T47D (cell line): Measurements from ENCODE around the gene MAP1LC3C.

ENCODE experiments used
- DNase-seq, 2 experiments: peaks; one replicate each; pipeline versions ENCODE4 v3.0.0 to v3.0.0-alpha.2; 2011 to 2012; ENCODE audit warnings: low read depth in 1 of 2, low spot score in 1 of 2
- JUND ChIP-seq: IDR thresholded peaks from 2 replicates; pipeline ENCODE4 v1.6.1; 2012; ENCODE audit warnings: low read depth
- in situ Hi-C: cut with HindIII; loops from 2 replicates; pipeline ENCODE4 v1.10.0; 2016; ENCODE audit warnings: low sequenced_read_pairs, low pct_unique_long_range_greater_than_20kb

The MAP1LC3C gene

DNA sequence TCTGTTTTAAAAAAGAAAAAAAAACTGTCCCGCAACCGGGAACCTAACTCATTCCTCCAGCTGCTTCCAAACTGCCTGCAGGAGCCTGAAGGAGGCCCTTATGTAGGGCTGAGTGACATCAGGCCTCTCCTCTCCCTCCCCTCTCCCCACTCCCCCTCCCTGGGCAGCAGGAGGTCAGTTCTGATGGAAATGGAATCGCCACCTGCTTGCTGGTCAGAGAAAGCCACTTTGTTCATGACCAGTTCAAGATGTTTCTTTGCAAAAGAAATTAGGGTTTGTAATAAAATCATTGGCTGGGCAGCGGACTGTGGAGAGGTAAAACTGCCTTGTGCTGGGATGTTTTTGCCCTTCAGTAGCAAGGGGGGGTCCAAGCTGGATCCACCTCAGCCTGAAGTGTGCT is at the start of gene MAP1LC3C:
MAP1LC3C (minus strand) TSS at position 73 of the 400 bp plus-strand sequence. CDS start 90 bp downstream, outside the sequence.
- TF ChIP-seq JUND, result no peak
- no peak for DNase-seq
- in situ Hi-C loops, result no loop called here

DNA sequence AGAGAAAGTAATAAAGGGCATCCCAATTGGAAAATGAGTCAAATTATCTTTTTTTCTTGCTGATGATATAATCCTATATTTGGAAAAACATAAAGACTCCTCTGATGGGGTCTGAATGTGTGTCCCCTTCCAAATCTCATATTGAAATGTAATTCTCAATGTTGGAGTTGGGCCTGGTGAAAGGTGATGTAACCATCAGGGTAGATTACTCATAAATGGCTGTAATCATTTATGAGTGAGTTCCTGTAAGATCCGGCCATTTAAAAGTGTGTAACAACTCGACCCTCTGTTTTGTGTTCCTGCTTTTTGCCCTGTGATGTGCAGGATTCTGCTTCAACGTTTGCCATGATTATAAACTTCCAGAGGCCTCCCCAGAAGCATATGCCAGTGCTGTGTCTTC is 44.3 kb upstream of the MAP1LC3C start:
- in situ Hi-C loops, result no loop called here
- no peak for DNase-seq
- TF ChIP-seq JUND, result no peak

DNA sequence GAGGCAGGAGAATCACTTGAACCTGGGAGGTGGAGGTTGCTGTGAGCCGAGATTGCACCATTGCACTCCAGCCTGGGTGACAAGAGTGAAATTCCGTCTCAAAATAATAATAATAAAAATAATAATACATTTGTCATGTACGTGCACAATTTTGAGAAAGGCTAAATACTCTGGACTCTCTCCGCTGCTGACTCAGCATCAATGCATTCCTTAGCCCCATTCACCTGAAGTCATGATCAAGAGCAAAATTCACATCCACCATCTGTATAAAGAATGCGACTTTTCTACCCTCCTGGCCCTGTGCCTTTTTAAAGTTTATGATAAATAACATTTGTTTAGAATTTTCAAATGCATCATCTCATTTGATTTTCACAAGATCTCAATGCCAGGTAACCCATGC is 35.5 kb upstream of the MAP1LC3C start:
- no peak for DNase-seq
- in situ Hi-C loops, result no loop called here
- no peak for TF ChIP-seq JUND

DNA sequence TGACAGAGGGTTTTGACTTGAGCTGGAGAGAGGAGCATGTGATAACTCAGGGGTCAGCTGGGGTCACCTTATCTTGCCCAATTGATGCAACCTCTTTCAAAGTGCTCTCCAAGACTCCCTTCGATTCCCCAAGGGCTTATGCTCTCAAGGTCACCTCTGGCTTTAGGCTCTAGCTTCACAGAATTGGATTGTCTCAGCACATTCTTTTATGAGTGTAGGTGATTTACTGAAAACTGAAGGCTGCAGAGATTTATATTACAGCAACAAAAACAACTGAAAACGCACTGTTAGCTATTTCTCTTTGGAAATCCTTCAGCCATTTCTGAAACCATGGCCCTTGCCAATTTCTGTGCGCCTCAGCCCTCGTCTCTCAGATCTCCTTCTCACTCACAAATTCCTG is 34.5 kb upstream of the MAP1LC3C start:
- no peak for TF ChIP-seq JUND
- in situ Hi-C loops, result no loop called here
- DNase-seq, result no peak

DNA sequence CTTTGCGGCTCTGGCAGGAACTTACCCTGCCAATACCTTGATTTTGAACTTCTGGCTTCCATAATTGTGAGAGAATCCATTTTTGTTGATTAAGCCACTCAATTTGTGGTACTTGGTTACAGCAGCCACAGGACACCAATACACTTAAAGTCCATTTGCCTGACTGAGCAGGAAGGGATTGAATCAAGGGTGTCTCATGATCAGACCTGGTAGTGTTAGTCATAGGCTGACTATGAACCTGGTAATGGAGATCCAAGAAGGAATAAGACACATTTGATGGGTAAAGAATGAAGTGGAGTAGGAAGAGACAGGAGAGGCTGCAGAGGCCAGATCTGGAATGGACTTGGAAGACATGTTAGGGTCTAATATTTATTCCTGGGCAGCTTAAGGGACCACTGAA is 31.2 kb upstream of the MAP1LC3C start:
- DNase-seq, result no peak

DNA sequence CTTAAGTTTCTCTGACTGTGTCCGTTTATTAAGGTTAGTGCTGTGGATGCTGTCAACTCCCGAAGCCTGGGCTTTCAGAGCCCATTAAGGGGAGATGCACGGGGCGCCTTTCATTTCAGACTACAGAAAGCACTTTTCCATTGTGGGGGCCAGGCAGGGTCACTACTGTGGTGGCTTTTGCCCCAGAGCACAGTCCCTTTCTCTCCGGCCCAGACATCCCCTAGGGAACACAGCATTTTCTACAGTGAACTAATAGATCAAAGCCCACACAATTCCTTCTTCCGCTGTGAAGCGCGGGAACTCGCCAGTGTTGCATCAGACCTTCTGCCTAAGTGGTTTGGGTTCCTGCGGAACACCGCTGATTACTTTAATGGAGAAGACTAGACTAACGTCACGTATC is 26.8 kb upstream of the MAP1LC3C start:
- TF ChIP-seq JUND, result no peak
- in situ Hi-C loops, result no loop called here
- no peak for DNase-seq

More for the DNA sequence above, 31.2 kb upstream of the MAP1LC3C start:
- in situ Hi-C loops, result no loop called here
- TF ChIP-seq JUND, result no peak

DNA sequence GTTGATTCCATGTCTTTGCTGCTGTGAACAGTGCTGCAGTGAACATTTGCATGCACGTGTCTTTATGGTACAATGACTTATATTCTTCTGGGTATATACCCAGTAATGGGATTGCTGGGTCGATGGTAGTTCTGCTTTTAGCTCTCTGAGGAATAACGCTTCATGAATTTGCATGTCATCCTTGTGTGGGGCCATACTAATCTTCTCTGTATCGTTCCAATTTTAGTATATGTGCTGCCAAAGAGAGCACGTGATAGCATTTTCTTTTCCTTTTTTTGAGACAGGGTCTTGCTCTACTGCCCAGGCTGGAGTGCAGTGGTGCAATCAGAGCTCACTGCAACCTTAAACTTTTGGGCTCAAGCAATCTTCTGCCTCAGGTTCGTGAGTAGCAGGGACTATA is 24.9 kb upstream of the MAP1LC3C start:
- no peak for TF ChIP-seq JUND
- in situ Hi-C loops, result no loop called here

DNA sequence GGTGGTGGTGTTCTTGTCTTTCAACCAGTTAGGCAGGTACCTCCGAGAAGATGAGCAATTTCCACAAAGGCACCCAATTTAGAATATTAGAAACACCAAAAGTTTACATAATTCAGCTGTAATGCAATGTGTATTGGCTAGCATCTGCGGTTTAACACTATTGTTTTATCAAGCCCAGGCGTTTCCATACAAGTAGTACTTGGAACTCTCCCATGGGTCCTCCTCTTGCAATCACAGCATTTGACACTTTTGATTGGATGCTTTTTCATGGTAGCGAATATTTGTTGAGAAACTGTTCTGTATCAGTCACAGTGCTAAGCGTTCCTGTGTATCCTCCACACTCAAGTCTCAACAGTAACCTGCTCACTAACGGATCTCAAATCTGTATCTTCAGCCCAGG is 20.1 kb upstream of the MAP1LC3C start:
- in situ Hi-C loops, result no loop called here

More for the DNA sequence above, 24.9 kb upstream of the MAP1LC3C start:
- DNase-seq, result no peak

DNA sequence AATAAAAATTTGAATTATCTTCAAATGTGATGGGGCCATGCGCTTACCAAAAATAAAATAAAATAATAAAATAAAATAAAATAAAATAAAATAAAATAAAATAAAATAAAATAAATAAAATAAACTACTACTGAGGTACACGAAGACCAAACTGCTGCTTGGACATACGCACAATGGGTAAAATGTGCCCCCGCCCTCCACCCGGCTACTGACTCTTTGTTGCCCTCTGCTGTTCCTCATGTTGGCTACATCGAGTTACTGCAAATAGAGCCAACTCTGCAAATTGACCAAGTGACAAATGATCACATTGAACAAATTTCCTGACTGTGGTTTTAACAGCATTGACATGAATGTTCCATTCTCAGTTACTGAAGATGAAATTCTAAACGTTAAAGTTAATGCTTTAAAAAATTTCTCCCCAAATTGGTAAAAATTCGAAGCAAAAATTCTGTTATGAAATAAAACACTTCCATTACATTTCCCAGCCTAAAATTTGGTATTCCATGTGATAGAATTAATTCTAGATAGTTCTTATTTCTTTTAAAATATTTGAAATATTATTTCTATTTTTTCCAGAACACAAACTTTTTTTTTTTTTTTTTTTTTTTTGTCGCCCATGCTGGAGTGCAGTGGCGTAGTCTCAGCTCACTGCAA is 18.8 kb upstream of the MAP1LC3C start:
- DNase-seq, result peak; percentile 48 to 79
- no peak for TF ChIP-seq JUND
- in situ Hi-C loops, result no loop called here

More for the DNA sequence above, 20.1 kb upstream of the MAP1LC3C start:
- DNase-seq, result no peak
- TF ChIP-seq JUND, result no peak

DNA sequence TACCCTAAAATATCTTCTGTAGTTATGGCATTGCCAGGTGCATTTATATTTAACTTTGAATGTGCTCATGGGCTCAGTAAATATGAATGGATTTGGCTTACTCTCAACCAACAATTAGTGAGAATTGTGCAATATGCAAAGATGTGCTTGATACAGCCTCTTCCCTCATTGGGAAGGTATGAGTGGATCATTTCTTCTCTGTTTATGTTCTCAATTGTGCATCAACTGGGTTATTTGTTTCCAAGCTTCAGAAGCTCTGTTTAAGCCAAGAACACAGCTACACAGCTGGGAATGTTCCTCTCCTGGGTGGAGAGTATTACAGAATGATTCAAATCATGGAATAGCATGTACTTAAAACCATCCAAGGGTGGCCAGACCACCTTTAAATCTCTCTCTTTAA is 17.6 kb upstream of the MAP1LC3C start:
- in situ Hi-C loops, result no loop called here
- no peak for DNase-seq

DNA sequence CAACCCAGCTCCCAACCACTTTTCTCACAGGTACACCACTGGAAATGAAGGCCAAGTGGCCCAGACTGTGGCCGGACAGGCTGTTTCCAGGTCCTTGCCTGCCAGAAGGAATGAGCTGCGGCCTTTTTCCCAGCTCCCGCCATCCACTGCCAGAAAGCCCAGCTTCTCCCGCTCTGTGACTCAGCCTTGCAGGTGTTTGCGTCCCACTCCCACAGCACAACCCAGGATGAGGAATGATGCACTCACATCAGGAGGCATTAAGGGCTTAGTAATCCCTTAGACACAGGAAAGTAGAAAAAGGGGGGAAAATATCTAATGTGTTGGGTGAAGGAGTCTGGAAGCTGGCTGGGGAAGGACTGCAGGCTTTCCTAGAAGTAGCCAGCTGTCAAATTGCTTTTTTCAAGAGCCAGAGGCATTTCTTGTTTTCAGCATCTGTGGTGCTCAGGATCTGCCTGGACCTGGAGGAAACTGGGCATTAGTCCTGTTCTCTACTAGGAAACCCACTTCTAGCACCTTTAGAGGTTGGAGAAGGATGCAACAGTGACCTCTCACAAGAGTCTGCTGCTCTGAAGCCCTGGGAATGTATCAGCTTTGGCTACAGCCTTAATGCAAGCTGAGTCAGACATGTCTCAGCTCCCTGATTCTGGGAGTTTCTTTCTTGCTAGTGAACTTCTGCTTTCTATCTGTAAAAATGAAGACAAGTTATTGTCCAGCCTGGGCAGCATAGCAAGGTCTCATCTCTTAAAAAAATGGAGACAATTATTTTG is 13.2 kb upstream of the MAP1LC3C start:
- in situ Hi-C loops, result no loop called here

More for the DNA sequence above, 17.6 kb upstream of the MAP1LC3C start:
- no peak for TF ChIP-seq JUND

DNA sequence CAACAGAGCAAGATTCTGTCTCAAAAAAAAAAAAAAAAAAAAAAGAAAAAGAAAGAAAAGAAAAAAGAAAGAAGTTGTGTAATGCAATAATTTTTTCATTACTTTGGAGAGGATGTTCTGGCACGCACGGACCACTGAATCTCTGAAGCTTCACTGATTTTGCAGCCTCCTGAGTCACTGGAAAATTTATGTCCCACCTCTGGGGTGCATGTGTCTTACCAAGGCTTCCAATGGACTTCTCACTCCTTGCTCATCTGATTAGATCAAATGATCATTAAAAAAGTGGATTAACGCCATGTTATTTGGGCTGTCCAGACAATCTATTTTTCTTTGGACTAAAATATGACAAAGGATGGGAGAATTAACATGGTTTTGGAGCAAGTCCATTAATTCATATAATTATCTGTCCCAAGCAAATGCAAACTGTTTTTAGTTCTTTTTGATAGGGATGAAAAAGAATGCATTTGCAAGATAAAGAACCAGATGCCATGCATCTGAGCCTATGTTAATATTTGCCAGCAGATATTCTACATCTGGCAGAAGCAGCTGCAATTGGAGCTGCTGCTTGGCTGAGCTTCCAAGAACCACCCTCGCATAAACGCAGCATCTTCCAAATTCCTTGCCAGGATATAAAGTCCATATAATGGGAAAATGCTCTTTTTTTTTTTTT is 10.1 kb upstream of the MAP1LC3C start:
- DNase-seq, result no peak
- in situ Hi-C loops, result no loop called here

More for the DNA sequence above, 13.2 kb upstream of the MAP1LC3C start:
- no peak for TF ChIP-seq JUND
- no peak for DNase-seq

DNA sequence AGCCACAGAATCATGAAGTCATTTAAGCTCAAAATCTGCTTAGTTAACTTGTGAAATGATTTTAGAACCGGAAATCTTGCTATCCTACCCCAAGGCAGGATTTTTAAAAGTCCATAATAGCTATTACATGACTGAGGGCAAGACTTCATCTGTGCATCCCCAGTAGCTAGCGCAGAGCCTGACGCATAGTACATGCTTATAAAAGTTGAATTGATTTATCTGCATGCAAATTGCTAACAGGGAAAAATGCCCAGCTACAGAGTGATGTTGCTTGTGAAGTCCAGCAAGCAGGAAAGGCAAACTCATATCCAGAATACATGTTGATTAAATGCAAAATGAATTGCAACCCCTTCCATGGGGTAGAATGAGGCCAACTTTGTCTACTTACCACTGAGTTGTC is 8.1 kb upstream of the MAP1LC3C start:
- no peak for TF ChIP-seq JUND
- in situ Hi-C loops, result no loop called here
- no peak for DNase-seq

More for the DNA sequence above, 10.1 kb upstream of the MAP1LC3C start:
- TF ChIP-seq JUND, result no peak
